IMR-90 (cell line): ENCODE measurements around the gene C15orf62. TPM values are rescaled to one million over a fixed set of nuclear protein-coding genes. Genes with fewer than 3 reads are reported as not detected.

Experiments
- ATAC-seq: fragments of 200-7000 bp; cut with Tn5 transposase; 2 replicates; pipeline ENCODE4 v1.9.1; 2020; ENCODE audit warnings: low read depth, mild to moderate bottlenecking, moderate library complexity
- BruUV-seq: library from RNA; stranded (reverse); fragments of 400-500 nt; replicated peaks from 2 replicates; lab custom pipeline; 2021; lab: Mats Ljungman, UMichigan
- CTCF ChIA-PET: fragments of 300-600 bp; formaldehyde crosslinking; extraction: SDS; loops from one replicate; lab custom pipeline; 2021; ENCODE audit warnings: antibody characterized with exemption; lab: Yijun Ruan, JAX
- POLR2A ChIA-PET: fragments of 300-600 bp; sonication (Branson Sonifier 250); formaldehyde crosslinking; loops from one replicate; lab custom pipeline; 2022; ENCODE audit warnings: antibody characterized with exemption; ENCODE audit not compliant: unreplicated experiment; lab: Charles Lee
- DNase-seq: peaks from one replicate; pipeline ENCODE4 v3.0.0; 2013
- H2AFZ ChIP-seq: replicated peaks from 2 replicates; pipeline ENCODE3; 2013; ENCODE audit warnings: low read length, mild to moderate bottlenecking; ENCODE audit not compliant: poor library complexity
- H2AK5ac ChIP-seq: 2 replicates; pipeline ENCODE4 v1.6.1; 2013; ENCODE audit warnings: low read depth, low read length, inconsistent platforms
- H2AK9ac ChIP-seq: replicated peaks from 2 replicates; pipeline ENCODE3; 2013; ENCODE audit warnings: mild to moderate bottlenecking, low read depth, low read length, moderate library complexity; ENCODE audit not compliant: poor library complexity
- H2BK120ac ChIP-seq: 2 replicates; pipeline ENCODE4 v1.6.1; 2013; ENCODE audit warnings: low read depth, low read length, inconsistent platforms
- H2BK15ac ChIP-seq: 3 replicates; pipeline ENCODE4 v1.6.1; 2013; ENCODE audit warnings: low read depth, low read length, inconsistent platforms
- H2BK20ac ChIP-seq: 2 replicates; pipeline ENCODE4 v1.6.1; 2013; ENCODE audit warnings: low read depth, mild to moderate bottlenecking, inconsistent platforms, low read length, moderate library complexity
- H2BK5ac ChIP-seq: 2 replicates; pipeline ENCODE4 v1.6.1; 2013; ENCODE audit warnings: mild to moderate bottlenecking, low read depth, low read length, inconsistent platforms; ENCODE audit not compliant: poor library complexity, severe bottlenecking
- H3K14ac ChIP-seq: replicated peaks from 2 replicates; pipeline ENCODE4 v1.6.1; 2013; ENCODE audit warnings: low read depth, low read length, inconsistent platforms
- H3K18ac ChIP-seq: 2 replicates; pipeline ENCODE4 v1.6.1; 2013; ENCODE audit warnings: low read depth, low read length, control low read depth
- H3K23ac ChIP-seq: 2 replicates; pipeline ENCODE4 v1.6.1; 2013; ENCODE audit warnings: low read depth, low read length, inconsistent platforms
- H3K27ac ChIP-seq: 2 replicates; pipeline ENCODE4 v1.5.1; 2013; ENCODE audit warnings: mild to moderate bottlenecking, control low read depth, low read length; ENCODE audit not compliant: insufficient read depth
- H3K27me3 ChIP-seq: 2 replicates; pipeline ENCODE4 v1.6.1; 2013; ENCODE audit warnings: low read length; ENCODE audit not compliant: control insufficient read depth, insufficient read depth
- H3K36me3 ChIP-seq: 2 replicates; pipeline ENCODE4 v1.6.1; 2013; ENCODE audit warnings: low read length, mixed read lengths; ENCODE audit not compliant: control insufficient read depth, insufficient read depth
- H3K4ac ChIP-seq: 2 replicates; pipeline ENCODE4 v1.6.1; 2013; ENCODE audit warnings: low read depth, low read length, inconsistent platforms
- H3K4me1 ChIP-seq: 2 replicates; pipeline ENCODE4 v1.6.1; 2013; ENCODE audit warnings: low read length, mixed read lengths; ENCODE audit not compliant: control insufficient read depth, insufficient read depth
- H3K4me2 ChIP-seq: 2 replicates; pipeline ENCODE4 v1.6.1; 2013; ENCODE audit warnings: low read depth, mild to moderate bottlenecking, control low read depth, low read length, moderate library complexity
- H3K4me3 ChIP-seq: 2 replicates; pipeline ENCODE4 v1.5.1; 2013; ENCODE audit warnings: low read depth, mild to moderate bottlenecking, control low read depth, low read length, moderate library complexity; ENCODE audit not compliant: insufficient read depth
- H3K56ac ChIP-seq: 2 replicates; pipeline ENCODE4 v1.6.1; 2013; ENCODE audit warnings: low read length, inconsistent platforms; ENCODE audit not compliant: insufficient read depth; ENCODE audit errors: extremely low read depth
- H3K79me1 ChIP-seq, 2 experiments: 2 replicates each; pipeline ENCODE4 v1.6.1; 2013; ENCODE audit warnings: low read length in 2 of 2, inconsistent platforms in 1 of 2, low read depth in 1 of 2
- H3K9ac ChIP-seq: 2 replicates; pipeline ENCODE4 v1.6.1; 2013; ENCODE audit warnings: low read depth, low read length, control low read depth
- H3K9me1 ChIP-seq: 2 replicates; pipeline ENCODE4 v1.6.1; 2013; ENCODE audit warnings: low read length, inconsistent platforms; ENCODE audit not compliant: insufficient read depth
- H3K9me3 ChIP-seq: 2 replicates; pipeline ENCODE4 v1.6.1; 2013; ENCODE audit warnings: low read length; ENCODE audit not compliant: control insufficient read depth, insufficient read depth
- H4K20me1 ChIP-seq: 2 replicates; pipeline ENCODE4 v1.6.1; 2013; ENCODE audit warnings: low read length, inconsistent platforms; ENCODE audit not compliant: insufficient read depth
- H4K5ac ChIP-seq: 2 replicates; pipeline ENCODE4 v1.6.1; 2013; ENCODE audit warnings: mild to moderate bottlenecking, low read depth, low read length, control low read depth
- H4K8ac ChIP-seq, 2 experiments: 2 replicates each; pipeline ENCODE4 v1.6.1; 2013; ENCODE audit warnings: low read depth in 2 of 2, low read length in 2 of 2, control low read depth in 1 of 2, inconsistent platforms in 1 of 2
- H4K91ac ChIP-seq: 2 replicates; pipeline ENCODE4 v1.6.1; 2013; ENCODE audit warnings: low read depth, low read length, inconsistent platforms; ENCODE audit not compliant: insufficient read depth
- CHD1 ChIP-seq: IDR thresholded peaks from 2 replicates; pipeline ENCODE4 v1.6.1; 2012; ENCODE audit warnings: low read depth, low read length, improper control_type of control experiment
- CTCF ChIP-seq: conservative IDR thresholded peaks from 2 replicates; pipeline ENCODE4 v1.5.1; 2012; ENCODE audit warnings: mild to moderate bottlenecking, low read depth, low read length, improper control_type of control experiment
- ELK1 ChIP-seq: fragments of 150-350 bp; IDR thresholded peaks from 2 replicates; pipeline ENCODE4 v1.6.1; 2016; ENCODE audit warnings: low read depth, mild to moderate bottlenecking, low read length, moderate library complexity, borderline replicate concordance
- RCOR1 ChIP-seq: IDR thresholded peaks from 2 replicates; pipeline ENCODE4 v1.6.1; 2012; ENCODE audit warnings: mild to moderate bottlenecking, low read length, improper control_type of control experiment; ENCODE audit not compliant: insufficient replicate concordance
- WGBS, 2 experiments: methylation state at CpG; one replicate each; pipeline versions ENCODE4 v1.1.5 to v1.1.7; 2013; ENCODE audit warnings: missing lambda C conversion rate in 2 of 2; ENCODE audit not compliant: insufficient read length in 1 of 2; ENCODE audit errors: extremely low coverage in 2 of 2; 5-methylcytosine and 5-hydroxymethylcytosine counted together
- dilution Hi-C: fragments of 300-500 bp; cut with HindIII; formaldehyde crosslinking; loops from one replicate; pipeline ENCODE4 v1.14.3; 2018; ENCODE audit warnings: low sequenced_read_pairs; ENCODE audit not compliant: unreplicated experiment
- in situ Hi-C: fragments of 300-500 bp; cut with MboI; formaldehyde crosslinking; loops from 3 replicates; pipeline ENCODE4 v1.14.3; 2019; ENCODE audit warnings: low sequenced_read_pairs, inconsistent platforms, mixed read lengths
- intact Hi-C: fragments of 100-400 bp; cut with micrococcal nuclease; formaldehyde crosslinking; loops from 2 replicates; pipeline ENCODE4 v1.10.0; 2022
- polyA plus RNA-seq, 3 experiments: library from polyadenylated mRNA; depleted of rRNA; stranded (reverse); fragments of >200 nt; gene quantifications; 2 replicates each; pipeline ENCODE4 v1.2.3, GENCODE V29; 2012; ENCODE audit warnings: low replicate concordance in 1 of 3
- total RNA-seq: library from RNA; depleted of rRNA; stranded (reverse); fragments of >200 nt; gene quantifications from 2 replicates; pipeline ENCODE4 v1.2.3, GENCODE V29; 2012

Gene C15orf62
- total and polyA plus RNA-seq, 2 of the 4 experiments (the other 2 are of a cell fraction), result not detected

DNA sequence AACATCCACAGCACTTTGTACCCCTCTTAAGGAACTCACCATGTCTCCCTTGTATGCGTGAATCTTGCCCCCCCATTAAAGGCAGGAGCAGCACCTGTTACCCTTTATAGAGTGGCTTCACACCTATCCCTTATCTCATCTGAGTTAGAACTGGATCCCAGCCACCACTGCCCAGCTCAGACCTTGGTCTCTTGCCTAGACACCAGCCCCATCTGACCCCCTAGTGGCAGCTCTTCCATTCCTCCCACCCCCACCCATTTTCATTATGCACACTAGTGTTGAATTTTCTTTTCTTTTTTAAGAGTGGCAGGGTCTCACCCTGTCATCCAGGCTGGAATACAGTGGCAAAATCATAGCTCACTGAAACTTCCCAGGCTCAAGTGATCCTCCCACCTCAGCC is 33.9 kb downstream of the C15orf62 start:
- no peak for ATAC-seq

More for the DNA sequence above, 33.9 kb downstream of the C15orf62 start:
- no TSS peak for BruUV-seq
- Histone ChIP-seq H3K9ac (no peak overlapping the region), H2BK20ac (no peak overlapping the region), H3K27me3 (no peaks in the 10 kb centered on the region), H2AK9ac (no peak overlapping the region), H2AFZ (no peak overlapping the region), H2BK5ac (no peak overlapping the region), H3K23ac (no peak overlapping the region), H3K9me3 (no peaks in the 10 kb centered on the region), H3K14ac (no peak overlapping the region), H3K56ac (no peak overlapping the region), H3K4me2 (no peak overlapping the region), H2AK5ac (no peak overlapping the region), H2BK120ac (no peak overlapping the region), H3K79me1 (peaks cover 45 to 72% of the 10 kb centered on the region in 2 experiments), H4K20me1 (peaks cover 3% of the 10 kb centered on the region; the same call in 1 of the 2 replicates), H4K91ac (no peak overlapping the region), H4K8ac (no peak overlapping the region), H3K4ac (no peak overlapping the region), H4K5ac (no peak overlapping the region), H3K36me3 (no peaks in the 10 kb centered on the region; the same call in 1 of the 2 replicates), H3K27ac (no peak overlapping the region), H3K9me1 (peaks cover 3% of the 10 kb centered on the region; the same call in 1 of the 2 replicates), H2BK15ac (no peak overlapping the region), H3K4me3 (no peak overlapping the region), H3K18ac (no peak overlapping the region), H3K4me1 (peaks cover 6% of the 10 kb centered on the region)
- WGBS, 2 experiments, result 83% methylated on average over 1 of the region's 1 CpG; no CpG with 5 or more reads in 1 of the 2 experiments
- CTCF ChIA-PET, result interaction anchor here (0.7 kb wide), 1 partner anchor 11 kb away, joined by 5 read pairs; no protein-coding TSS in a partner anchor
- dilution Hi-C loops, result no loop called here
- intact Hi-C loops, result no loop called here
- POLR2A ChIA-PET, result interaction anchor here (0.7 kb wide), 1 partner anchor 377 kb away, joined by 7 read pairs; no protein-coding TSS in a partner anchor
- DNase-seq, result no peak
- TF ChIP-seq CHD1 (no peak), RCOR1 (no peak), ELK1 (no peak), CTCF (no peak)
- in situ Hi-C loops, result no loop called here
